ENCODE results near the gene ADH4. TPM values are rescaled to one million over a fixed set of nuclear protein-coding genes. Genes with fewer than 3 reads are reported as not detected.

ADH4 gene
- total RNA-seq, 1 experiment from 2014 or later, result 0.10 TPM

DNA sequence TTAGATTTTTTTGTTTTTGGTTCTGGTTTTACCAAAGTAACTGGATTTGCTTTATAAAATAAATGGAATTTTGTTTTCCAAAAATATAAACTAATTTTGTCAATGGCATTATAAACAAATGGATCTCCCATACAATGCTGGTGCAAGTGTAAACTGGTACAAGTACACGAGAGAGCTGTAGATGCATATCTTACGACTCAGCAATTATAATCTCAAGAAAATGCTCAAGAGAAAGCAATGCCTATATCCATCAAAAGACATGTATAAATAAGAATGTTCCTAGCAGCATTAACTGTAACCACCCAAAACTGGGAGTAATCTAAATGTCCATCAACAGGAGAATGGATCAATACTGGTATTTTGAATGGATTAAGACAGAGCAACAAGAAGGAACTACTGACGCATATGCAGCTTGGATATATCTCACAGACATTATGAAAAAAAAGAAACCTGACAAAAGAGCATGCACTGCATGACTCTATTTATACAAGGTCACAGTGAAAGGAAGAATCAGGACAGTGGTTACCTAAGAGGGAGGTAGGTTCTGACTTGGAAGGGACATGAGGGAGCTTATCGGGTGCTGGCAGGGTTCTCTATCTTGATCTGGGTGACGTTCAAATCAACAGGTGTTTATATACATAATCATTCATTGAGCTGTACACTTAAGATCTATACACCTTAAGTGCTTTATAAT is 65.0 kb downstream of the ADH4 start:
- ChIA-PET CTCF (no interaction called here), POLR2A (no interaction called here)
- H3K36me3 ChIP-seq (ENCODE audit: control insufficient read depth, insufficient read depth, low read length), result peaks cover 16% of the 10 kb centered on the region
- no peaks in the 10 kb centered on the region for H3K27me3 ChIP-seq (ENCODE audit: control insufficient read depth, insufficient read depth, low read length)
- H3K4me1 ChIP-seq (ENCODE audit: control insufficient read depth, insufficient read depth, low read length), result no peaks in the 10 kb centered on the region
- DNase-seq (ENCODE audit: low read depth, low spot score), result no peak
- H3K27ac ChIP-seq (ENCODE audit: low read length), result no peak overlapping the region
- no peak overlapping the region for H3K4me3 ChIP-seq (ENCODE audit: low read depth in 2 of 2, low read length in 2 of 2)
- in situ Hi-C loops (cut with HindIII; ENCODE audit: low pct_unique_long_range_greater_than_20kb, low sequenced_read_pairs) (no loop called here), intact Hi-C loops (cut with micrococcal nuclease; ENCODE audit: unreplicated experiment) (no loop called here)
- BruUV-seq (replicated peaks), result no TSS peak
- H3K9me3 ChIP-seq (ENCODE audit: control insufficient read depth, insufficient read depth, low read depth, low read length), result no peaks in the 10 kb centered on the region
- TF ChIP-seq, protein P1, sequence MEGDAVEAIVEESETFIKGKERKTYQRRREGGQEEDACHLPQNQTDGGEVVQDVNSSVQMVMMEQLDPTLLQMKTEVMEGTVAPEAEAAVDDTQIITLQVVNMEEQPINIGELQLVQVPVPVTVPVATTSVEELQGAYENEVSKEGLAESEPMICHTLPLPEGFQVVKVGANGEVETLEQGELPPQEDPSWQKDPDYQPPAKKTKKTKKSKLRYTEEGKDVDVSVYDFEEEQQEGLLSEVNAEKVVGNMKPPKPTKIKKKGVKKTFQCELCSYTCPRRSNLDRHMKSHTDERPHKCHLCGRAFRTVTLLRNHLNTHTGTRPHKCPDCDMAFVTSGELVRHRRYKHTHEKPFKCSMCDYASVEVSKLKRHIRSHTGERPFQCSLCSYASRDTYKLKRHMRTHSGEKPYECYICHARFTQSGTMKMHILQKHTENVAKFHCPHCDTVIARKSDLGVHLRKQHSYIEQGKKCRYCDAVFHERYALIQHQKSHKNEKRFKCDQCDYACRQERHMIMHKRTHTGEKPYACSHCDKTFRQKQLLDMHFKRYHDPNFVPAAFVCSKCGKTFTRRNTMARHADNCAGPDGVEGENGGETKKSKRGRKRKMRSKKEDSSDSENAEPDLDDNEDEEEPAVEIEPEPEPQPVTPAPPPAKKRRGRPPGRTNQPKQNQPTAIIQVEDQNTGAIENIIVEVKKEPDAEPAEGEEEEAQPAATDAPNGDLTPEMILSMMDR (IDR thresholded peaks at IDR 0.05), result no peak
- TF ChIP-seq POLR2AphosphoS5 (IDR thresholded peaks at IDR 0.05; ENCODE audit: low read depth, low read length) (no peak), SIN3A (IDR thresholded peaks at IDR 0.05; ENCODE audit: borderline replicate concordance, insufficient read depth, low read depth, low read length) (no peak), TCF7L2 (IDR thresholded peaks at IDR 0.05; ENCODE audit: low read depth, low read length) (no peak)
- TF ChIP-seq, protein P2, sequence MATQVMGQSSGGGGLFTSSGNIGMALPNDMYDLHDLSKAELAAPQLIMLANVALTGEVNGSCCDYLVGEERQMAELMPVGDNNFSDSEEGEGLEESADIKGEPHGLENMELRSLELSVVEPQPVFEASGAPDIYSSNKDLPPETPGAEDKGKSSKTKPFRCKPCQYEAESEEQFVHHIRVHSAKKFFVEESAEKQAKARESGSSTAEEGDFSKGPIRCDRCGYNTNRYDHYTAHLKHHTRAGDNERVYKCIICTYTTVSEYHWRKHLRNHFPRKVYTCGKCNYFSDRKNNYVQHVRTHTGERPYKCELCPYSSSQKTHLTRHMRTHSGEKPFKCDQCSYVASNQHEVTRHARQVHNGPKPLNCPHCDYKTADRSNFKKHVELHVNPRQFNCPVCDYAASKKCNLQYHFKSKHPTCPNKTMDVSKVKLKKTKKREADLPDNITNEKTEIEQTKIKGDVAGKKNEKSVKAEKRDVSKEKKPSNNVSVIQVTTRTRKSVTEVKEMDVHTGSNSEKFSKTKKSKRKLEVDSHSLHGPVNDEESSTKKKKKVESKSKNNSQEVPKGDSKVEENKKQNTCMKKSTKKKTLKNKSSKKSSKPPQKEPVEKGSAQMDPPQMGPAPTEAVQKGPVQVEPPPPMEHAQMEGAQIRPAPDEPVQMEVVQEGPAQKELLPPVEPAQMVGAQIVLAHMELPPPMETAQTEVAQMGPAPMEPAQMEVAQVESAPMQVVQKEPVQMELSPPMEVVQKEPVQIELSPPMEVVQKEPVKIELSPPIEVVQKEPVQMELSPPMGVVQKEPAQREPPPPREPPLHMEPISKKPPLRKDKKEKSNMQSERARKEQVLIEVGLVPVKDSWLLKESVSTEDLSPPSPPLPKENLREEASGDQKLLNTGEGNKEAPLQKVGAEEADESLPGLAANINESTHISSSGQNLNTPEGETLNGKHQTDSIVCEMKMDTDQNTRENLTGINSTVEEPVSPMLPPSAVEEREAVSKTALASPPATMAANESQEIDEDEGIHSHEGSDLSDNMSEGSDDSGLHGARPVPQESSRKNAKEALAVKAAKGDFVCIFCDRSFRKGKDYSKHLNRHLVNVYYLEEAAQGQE (IDR thresholded peaks at IDR 0.05; ENCODE audit: insufficient read depth in 1 of 2, low read depth in 2 of 2, low read length in 1 of 2), result no peak
- ATAC-seq, result no peak

DNA sequence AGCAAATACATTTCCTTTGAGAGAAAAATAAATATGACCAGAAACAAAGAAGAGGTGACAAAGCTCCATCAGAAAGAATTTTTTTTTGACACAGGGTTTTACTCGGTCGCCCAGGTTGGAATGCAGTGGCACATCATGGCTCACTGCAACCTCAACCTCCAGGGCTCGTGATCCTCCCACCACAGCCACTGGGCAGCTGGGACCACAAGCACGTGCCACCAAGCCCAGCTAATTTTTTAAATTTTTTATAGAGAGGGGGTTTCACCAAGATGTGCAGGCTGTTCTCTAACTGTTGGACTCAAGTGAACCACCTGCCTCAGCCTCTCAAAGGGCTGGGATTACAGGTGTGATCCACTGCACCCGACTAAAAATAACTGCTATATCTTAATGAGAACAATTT is 65.8 kb downstream of the ADH4 start:
- in situ Hi-C loops (cut with HindIII; ENCODE audit: low pct_unique_long_range_greater_than_20kb, low sequenced_read_pairs) (no loop called here), intact Hi-C loops (cut with micrococcal nuclease; ENCODE audit: unreplicated experiment) (no loop called here)
- DNase-seq (ENCODE audit: low read depth, low spot score) (no peak), ATAC-seq (no peak)
- ChIA-PET POLR2A (no interaction called here), CTCF (no interaction called here)
- peaks cover 16% of the 10 kb centered on the region for H3K36me3 ChIP-seq (ENCODE audit: control insufficient read depth, insufficient read depth, low read length)
- no peaks in the 10 kb centered on the region for H3K9me3 ChIP-seq (ENCODE audit: control insufficient read depth, insufficient read depth, low read depth, low read length)
- no peak overlapping the region for H3K27ac ChIP-seq (ENCODE audit: low read length)
- no peaks in the 10 kb centered on the region for H3K27me3 ChIP-seq (ENCODE audit: control insufficient read depth, insufficient read depth, low read length)
- H3K4me1 ChIP-seq (ENCODE audit: control insufficient read depth, insufficient read depth, low read length), result no peaks in the 10 kb centered on the region
- TF ChIP-seq, protein P2 (IDR thresholded peaks at IDR 0.05; ENCODE audit: insufficient read depth in 1 of 2, low read depth in 2 of 2, low read length in 1 of 2), result no peak
- TF ChIP-seq, protein P1 (IDR thresholded peaks at IDR 0.05), result no peak
- TF ChIP-seq TCF7L2 (IDR thresholded peaks at IDR 0.05; ENCODE audit: low read depth, low read length) (no peak), SIN3A (IDR thresholded peaks at IDR 0.05; ENCODE audit: borderline replicate concordance, insufficient read depth, low read depth, low read length) (no peak), POLR2AphosphoS5 (IDR thresholded peaks at IDR 0.05; ENCODE audit: low read depth, low read length) (no peak)
- H3K4me3 ChIP-seq (ENCODE audit: low read depth in 2 of 2, low read length in 2 of 2), result no peak overlapping the region
- BruUV-seq (replicated peaks), result no TSS peak
